HEK293 (cell line): ENCODE measurements around the gene ELF1.

ENCODE experiments used
- PRDM4 ChIP-seq: fragments of 450-650 bp; formaldehyde crosslinking; IDR thresholded peaks from 2 replicates; pipeline ENCODE4 v1.5.1; 2017; ENCODE audit warnings: missing biosample characterization, missing genetic modification characterization
- SP2 ChIP-seq: fragments of 450-650 bp; formaldehyde crosslinking; IDR thresholded peaks from 2 replicates; pipeline ENCODE4 v1.5.1; 2016; ENCODE audit warnings: missing biosample characterization, missing genetic modification characterization
- TCF7L2 ChIP-seq: IDR thresholded peaks from 2 replicates; pipeline ENCODE4 v1.6.1; 2011; ENCODE audit warnings: low read depth, mild to moderate bottlenecking, inconsistent platforms, low read length, moderate library complexity, borderline replicate concordance
- YY1 ChIP-seq: fragments of 450-650 bp; formaldehyde crosslinking; IDR thresholded peaks from 2 replicates; pipeline ENCODE4 v1.5.1; 2018; ENCODE audit warnings: missing biosample characterization, missing genetic modification characterization
- ZBTB17 ChIP-seq: fragments of 450-650 bp; formaldehyde crosslinking; IDR thresholded peaks from 2 replicates; pipeline ENCODE4 v1.5.1; 2016; ENCODE audit warnings: missing biosample characterization, missing genetic modification characterization
- ZBTB26 ChIP-seq: fragments of 450-650 bp; formaldehyde crosslinking; optimal IDR thresholded peaks from 2 replicates; pipeline ENCODE3; 2016; ENCODE audit warnings: missing biosample characterization, mild to moderate bottlenecking, missing genetic modification characterization
- ZBTB49 ChIP-seq: fragments of 450-650 bp; formaldehyde crosslinking; IDR thresholded peaks from 2 replicates; pipeline ENCODE4 v1.5.1; 2016; ENCODE audit warnings: missing biosample characterization, missing genetic modification characterization, low read depth
- ZFP37 ChIP-seq: fragments of 450-650 bp; formaldehyde crosslinking; IDR thresholded peaks from 2 replicates; pipeline ENCODE4 v1.5.1; 2016; ENCODE audit warnings: missing biosample characterization, missing genetic modification characterization
- ZNF10 ChIP-seq: fragments of 450-650 bp; formaldehyde crosslinking; IDR thresholded peaks from 2 replicates; pipeline ENCODE4 v1.5.1; 2017; ENCODE audit warnings: missing biosample characterization, missing genetic modification characterization
- ZNF169 ChIP-seq: fragments of 450-650 bp; formaldehyde crosslinking; IDR thresholded peaks from 2 replicates; pipeline ENCODE4 v1.5.1; 2016; ENCODE audit warnings: missing biosample characterization, missing genetic modification characterization
- ZNF24 ChIP-seq: fragments of 450-650 bp; formaldehyde crosslinking; IDR thresholded peaks from 2 replicates; pipeline ENCODE4 v1.5.1; 2016; ENCODE audit warnings: missing biosample characterization, missing genetic modification characterization
- ZNF423 ChIP-seq: fragments of 450-650 bp; formaldehyde crosslinking; IDR thresholded peaks from 2 replicates; pipeline ENCODE4 v1.5.1; 2016; ENCODE audit warnings: missing biosample characterization, missing genetic modification characterization
- ZNF529 ChIP-seq: fragments of 450-650 bp; formaldehyde crosslinking; IDR thresholded peaks from 2 replicates; pipeline ENCODE4 v1.5.1; 2017; ENCODE audit warnings: missing genetic modification characterization, missing biosample characterization; ENCODE audit not compliant: insufficient replicate concordance
- ZNF621 ChIP-seq: fragments of 450-650 bp; formaldehyde crosslinking; IDR thresholded peaks from 2 replicates; pipeline ENCODE4 v1.5.1; 2017; ENCODE audit warnings: missing biosample characterization, missing genetic modification characterization
- ZNF629 ChIP-seq: fragments of 450-650 bp; formaldehyde crosslinking; IDR thresholded peaks from 2 replicates; pipeline ENCODE4 v1.5.1; 2017; ENCODE audit warnings: missing biosample characterization, missing genetic modification characterization
- ZNF660 ChIP-seq: fragments of 450-650 bp; IDR thresholded peaks from 2 replicates; pipeline ENCODE4 v1.5.1; 2018; ENCODE audit warnings: missing biosample characterization, mild to moderate bottlenecking, missing genetic modification characterization
- ZNF707 ChIP-seq: fragments of 450-650 bp; formaldehyde crosslinking; IDR thresholded peaks from 2 replicates; pipeline ENCODE4 v1.5.1; 2016; ENCODE audit warnings: missing biosample characterization, missing genetic modification characterization
- TF ChIP-seq, protein P1 (sequence below): fragments of 450-650 bp; formaldehyde crosslinking; IDR thresholded peaks from 2 replicates; pipeline ENCODE4 v1.5.1; 2016; ENCODE audit warnings: missing biosample characterization, missing genetic modification characterization
- TF ChIP-seq, protein P2 (sequence below): fragments of 450-650 bp; formaldehyde crosslinking; IDR thresholded peaks from 2 replicates; pipeline ENCODE4 v1.5.1; 2016; ENCODE audit warnings: missing biosample characterization, missing genetic modification characterization

ELF1 gene

GRCh38 chr13:41019011-41019487 lies at the start of gene ELF1 (continued):
- TF ChIP-seq ZNF621 (tag by site-specific recombination): no peak
- TF ChIP-seq, protein P1, sequence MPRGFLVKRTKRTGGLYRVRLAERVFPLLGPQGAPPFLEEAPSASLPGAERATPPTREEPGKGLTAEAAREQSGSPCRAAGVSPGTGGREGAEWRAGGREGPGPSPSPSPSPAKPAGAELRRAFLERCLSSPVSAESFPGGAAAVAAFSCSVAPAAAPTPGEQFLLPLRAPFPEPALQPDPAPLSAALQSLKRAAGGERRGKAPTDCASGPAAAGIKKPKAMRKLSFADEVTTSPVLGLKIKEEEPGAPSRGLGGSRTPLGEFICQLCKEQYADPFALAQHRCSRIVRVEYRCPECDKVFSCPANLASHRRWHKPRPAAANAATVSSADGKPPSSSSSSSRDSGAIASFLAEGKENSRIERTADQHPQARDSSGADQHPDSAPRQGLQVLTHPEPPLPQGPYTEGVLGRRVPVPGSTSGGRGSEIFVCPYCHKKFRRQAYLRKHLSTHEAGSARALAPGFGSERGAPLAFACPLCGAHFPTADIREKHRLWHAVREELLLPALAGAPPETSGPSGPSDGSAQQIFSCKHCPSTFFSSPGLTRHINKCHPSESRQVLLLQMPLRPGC (tag by site-specific recombination): 0 out of 2 replicates have a peak, but pooled peaks have one; percentile 27
- TF ChIP-seq ZNF529 (tag by site-specific recombination): no peak
- 0 out of 2 replicates have a peak, but pooled peaks have one; percentile 22 for TF ChIP-seq ZNF10 (tag by site-specific recombination)
- TF ChIP-seq ZFP37 (tag by site-specific recombination): peak; percentile 61; the same call in 1 of the 2 replicates
- TF ChIP-seq TCF7L2: no peak
- TF ChIP-seq, protein P2, sequence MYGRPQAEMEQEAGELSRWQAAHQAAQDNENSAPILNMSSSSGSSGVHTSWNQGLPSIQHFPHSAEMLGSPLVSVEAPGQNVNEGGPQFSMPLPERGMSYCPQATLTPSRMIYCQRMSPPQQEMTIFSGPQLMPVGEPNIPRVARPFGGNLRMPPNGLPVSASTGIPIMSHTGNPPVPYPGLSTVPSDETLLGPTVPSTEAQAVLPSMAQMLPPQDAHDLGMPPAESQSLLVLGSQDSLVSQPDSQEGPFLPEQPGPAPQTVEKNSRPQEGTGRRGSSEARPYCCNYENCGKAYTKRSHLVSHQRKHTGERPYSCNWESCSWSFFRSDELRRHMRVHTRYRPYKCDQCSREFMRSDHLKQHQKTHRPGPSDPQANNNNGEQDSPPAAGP (tag by site-specific recombination): 0 out of 2 replicates have a peak, but pooled peaks have one; percentile 30
- no peak for TF ChIP-seq ZBTB26 (tag by site-specific recombination)
- TF ChIP-seq ZBTB17 (tag by site-specific recombination): peak; percentile 52
- no peak for TF ChIP-seq ZNF423 (tag by site-specific recombination)
- no peak for TF ChIP-seq ZBTB49 (tag by site-specific recombination)
- peak; percentile 80 for TF ChIP-seq PRDM4 (tag by site-specific recombination)
- TF ChIP-seq ZNF660 (tag by site-specific recombination): peak; percentile 66; the same call in 1 of the 2 replicates
- TF ChIP-seq ZNF707 (tag by site-specific recombination): no peak
- TF ChIP-seq ZNF24 (tag by site-specific recombination): peak; percentile 60; the same call in 1 of the 2 replicates
- TF ChIP-seq ZNF169: no peak
- TF ChIP-seq YY1: peak; percentile 63
- peak; percentile 6; the same call in 1 of the 2 replicates for TF ChIP-seq SP2 (tag by site-specific recombination)
- TF ChIP-seq ZNF629: peak; percentile 56
